Panc1 (cell line): ENCODE measurements around the gene QKI. TPM values are rescaled to one million over a fixed set of nuclear protein-coding genes. Genes with fewer than 3 reads are reported as not detected.

Experiments used
- ATAC-seq: fragments of 200-7000 bp; cut with Tn5 transposase; 2 replicates; pipeline ENCODE4 v1.9.1; 2020; ENCODE audit warnings: mild to moderate bottlenecking, moderate library complexity
- BruUV-seq: library from RNA; stranded (reverse); fragments of 400-500 nt; replicated peaks from 2 replicates; lab custom pipeline; 2021; lab: Mats Ljungman, UMichigan
- CTCF ChIA-PET: fragments of 300-600 bp; sonication (Branson Sonifier 250); formaldehyde crosslinking; loops from one replicate; lab custom pipeline; 2022; ENCODE audit warnings: antibody characterized with exemption; lab: Charles Lee
- POLR2A ChIA-PET: fragments of 300-600 bp; sonication (Branson Sonifier 250); formaldehyde crosslinking; loops from one replicate; lab custom pipeline; 2022; ENCODE audit warnings: antibody characterized with exemption; lab: Charles Lee
- DNase-seq: peaks from one replicate; pipeline ENCODE4 v3.0.0-alpha.2; 2010; ENCODE audit warnings: low read depth, low spot score
- H3K27ac ChIP-seq: 2 replicates; pipeline ENCODE4 v1.5.1; 2011; ENCODE audit warnings: mild to moderate bottlenecking, low read length, inconsistent platforms
- H3K27me3 ChIP-seq: fragments of 200-500 bp; sonication (Bioruptor generic); 2 replicates; pipeline ENCODE4 v1.6.0; 2014; ENCODE audit warnings: low read length, inconsistent platforms; ENCODE audit not compliant: control insufficient read depth, insufficient read depth
- H3K36me3 ChIP-seq: fragments of 200-500 bp; sonication (Bioruptor generic); 2 replicates; pipeline ENCODE4 v1.5.1; 2014; ENCODE audit warnings: inconsistent platforms, mild to moderate bottlenecking, low read length, moderate library complexity; ENCODE audit not compliant: control insufficient read depth, insufficient read depth
- H3K4me1 ChIP-seq: 2 replicates; pipeline ENCODE4 v1.5.1; 2011; ENCODE audit warnings: inconsistent platforms, mild to moderate bottlenecking, low read length, moderate library complexity; ENCODE audit not compliant: control insufficient read depth, insufficient read depth
- H3K4me3 ChIP-seq, 2 experiments: 2 replicates each; pipeline ENCODE4 v1.5.1; 2011 to 2012; ENCODE audit warnings: low read depth in 2 of 2, low read length in 2 of 2, mild to moderate bottlenecking in 2 of 2, inconsistent platforms in 1 of 2, moderate library complexity in 1 of 2
- H3K9me3 ChIP-seq: fragments of 200-500 bp; sonication (Bioruptor generic); 2 replicates; pipeline ENCODE4 v1.5.1; 2014; ENCODE audit warnings: low read depth, mild to moderate bottlenecking, inconsistent platforms, low read length, moderate library complexity; ENCODE audit not compliant: control insufficient read depth, insufficient read depth
- CTCF ChIP-seq: fragments of 450-650 bp; IDR thresholded peaks from 2 replicates; pipeline ENCODE4 v1.5.1; 2017; ENCODE audit warnings: mild to moderate bottlenecking
- POLR2AphosphoS5 ChIP-seq: IDR thresholded peaks from 2 replicates; pipeline ENCODE4 v1.6.1; 2012; ENCODE audit warnings: mild to moderate bottlenecking, low read depth, low read length, moderate library complexity
- SIN3A ChIP-seq: IDR thresholded peaks from 2 replicates; pipeline ENCODE4 v1.6.1; 2012; ENCODE audit warnings: low read depth, mild to moderate bottlenecking, low read length, moderate library complexity, borderline replicate concordance; ENCODE audit not compliant: insufficient read depth
- TCF7L2 ChIP-seq: IDR thresholded peaks from 2 replicates; pipeline ENCODE4 v1.6.1; 2011; ENCODE audit warnings: mild to moderate bottlenecking, low read depth, low read length, inconsistent platforms
- in situ Hi-C: cut with HindIII; loops from 2 replicates; pipeline ENCODE4 v1.10.0; 2016; ENCODE audit warnings: low sequenced_read_pairs, low pct_unique_long_range_greater_than_20kb
- intact Hi-C: fragments of 100-400 bp; cut with micrococcal nuclease; formaldehyde crosslinking; loops from one replicate; pipeline ENCODE4 v1.10.0; 2022; ENCODE audit not compliant: unreplicated experiment
- total RNA-seq: library from RNA; stranded (reverse); gene quantifications from one replicate; pipeline ENCODE4 v1.2.1, GENCODE V29; 2021; ENCODE audit not compliant: unreplicated experiment
- TF ChIP-seq, protein P1 (sequence below), 2 experiments: IDR thresholded peaks; 2 replicates each; pipeline ENCODE4 v1.6.1; 2011 to 2012; ENCODE audit warnings: low read depth in 2 of 2, control low read depth in 1 of 2, low read length in 1 of 2, mild to moderate bottlenecking in 1 of 2, moderate library complexity in 1 of 2; ENCODE audit not compliant: insufficient read depth in 1 of 2

The QKI gene
- total RNA-seq, 1 experiment from 2014 or later: 176 TPM

DNA sequence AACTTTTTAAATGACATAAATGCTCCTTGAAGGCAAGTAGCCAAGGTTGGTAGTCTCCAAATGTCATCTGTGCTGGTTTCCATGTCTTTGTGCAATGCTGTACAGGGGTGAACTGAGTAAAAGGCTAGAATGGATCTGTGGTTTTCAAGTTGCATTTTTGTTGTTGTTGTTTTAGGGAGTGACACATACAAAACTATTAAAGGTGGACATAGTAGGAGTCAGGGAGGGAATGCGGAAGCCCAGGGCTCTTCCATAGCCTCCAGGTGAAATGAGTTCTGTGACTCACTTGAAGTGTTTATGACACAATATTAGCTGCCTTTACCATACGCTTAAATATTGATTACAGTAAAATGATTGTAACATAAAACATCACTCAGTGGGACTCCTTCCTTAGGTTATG lies 22.5 kb upstream of the QKI start:
- in situ Hi-C loops: no loop called here
- ATAC-seq (peak; percentile 95), DNase-seq (no peak)
- Histone ChIP-seq H3K9me3 (no peaks in the 10 kb centered on the region), H3K4me3 (0 out of 4 replicates have a peak overlapping the region, but pooled peaks of 1 of the 2 experiments have one; percentile 9), H3K27ac (peak overlapping the region; percentile 61), H3K36me3 (no peaks in the 10 kb centered on the region), H3K27me3 (no peaks in the 10 kb centered on the region), H3K4me1 (peaks cover 24% of the 10 kb centered on the region)
- intact Hi-C loops: no loop called here
- no TSS peak for BruUV-seq
- POLR2A ChIA-PET: interaction anchor here (0.6 to 0.7 kb wide), 2 partner anchors 71 to 529 kb away, joined by 3 to 9 read pairs; no protein-coding TSS in a partner anchor
- CTCF ChIA-PET: no interaction called here
- 0 out of 2 replicates have a peak, but pooled peaks have one; percentile 39 for TF ChIP-seq POLR2AphosphoS5
- no peak for TF ChIP-seq CTCF
- peak; percentile 52; the same call in 1 of the 2 replicates for TF ChIP-seq TCF7L2

GRCh38 chr6:163392533-163392932 lies 22.0 kb upstream of the QKI start:
- Histone ChIP-seq H3K27ac (peak overlapping the region; percentile 61), H3K9me3 (no peaks in the 10 kb centered on the region), H3K27me3 (no peaks in the 10 kb centered on the region), H3K4me1 (peaks cover 24% of the 10 kb centered on the region), H3K4me3 (peak overlapping the region in 1 of 2 experiments; percentile 7; a peak in 1 of 4 replicates), H3K36me3 (no peaks in the 10 kb centered on the region)
- no TSS peak for BruUV-seq
- DNase-seq: no peak
- in situ Hi-C loops: no loop called here
- POLR2A ChIA-PET: interaction anchor here (0.6 kb wide), 1 partner anchor 529 kb away, joined by 9 read pairs; no protein-coding TSS in a partner anchor
- intact Hi-C loops: no loop called here
- ATAC-seq: peak; percentile 54
- CTCF ChIA-PET: no interaction called here
- TF ChIP-seq SIN3A (no peak), TCF7L2 (0 out of 2 replicates have a peak, but pooled peaks have one; percentile 2)

GRCh38 chr6:163393923-163394322 lies 20.6 kb upstream of the QKI start:
- ATAC-seq: no peak
- Histone ChIP-seq H3K9me3 (no peaks in the 10 kb centered on the region), H3K4me3 (no peak overlapping the region), H3K36me3 (no peaks in the 10 kb centered on the region), H3K27me3 (no peaks in the 10 kb centered on the region), H3K4me1 (peaks cover 24% of the 10 kb centered on the region), H3K27ac (no peak overlapping the region; the same call in 1 of the 2 replicates)
- no TSS peak for BruUV-seq
- no peak for DNase-seq
- in situ Hi-C loops (no loop called here), intact Hi-C loops (no loop called here)
- ChIA-PET POLR2A (interaction anchor here (0.5 kb wide), 1 partner anchor 82 kb away, joined by 3 read pairs; no protein-coding TSS in a partner anchor), CTCF (no interaction called here)
- TF ChIP-seq SIN3A (no peak), TCF7L2 (no peak), POLR2AphosphoS5 (no peak), CTCF (no peak)
- TF ChIP-seq, protein P1, sequence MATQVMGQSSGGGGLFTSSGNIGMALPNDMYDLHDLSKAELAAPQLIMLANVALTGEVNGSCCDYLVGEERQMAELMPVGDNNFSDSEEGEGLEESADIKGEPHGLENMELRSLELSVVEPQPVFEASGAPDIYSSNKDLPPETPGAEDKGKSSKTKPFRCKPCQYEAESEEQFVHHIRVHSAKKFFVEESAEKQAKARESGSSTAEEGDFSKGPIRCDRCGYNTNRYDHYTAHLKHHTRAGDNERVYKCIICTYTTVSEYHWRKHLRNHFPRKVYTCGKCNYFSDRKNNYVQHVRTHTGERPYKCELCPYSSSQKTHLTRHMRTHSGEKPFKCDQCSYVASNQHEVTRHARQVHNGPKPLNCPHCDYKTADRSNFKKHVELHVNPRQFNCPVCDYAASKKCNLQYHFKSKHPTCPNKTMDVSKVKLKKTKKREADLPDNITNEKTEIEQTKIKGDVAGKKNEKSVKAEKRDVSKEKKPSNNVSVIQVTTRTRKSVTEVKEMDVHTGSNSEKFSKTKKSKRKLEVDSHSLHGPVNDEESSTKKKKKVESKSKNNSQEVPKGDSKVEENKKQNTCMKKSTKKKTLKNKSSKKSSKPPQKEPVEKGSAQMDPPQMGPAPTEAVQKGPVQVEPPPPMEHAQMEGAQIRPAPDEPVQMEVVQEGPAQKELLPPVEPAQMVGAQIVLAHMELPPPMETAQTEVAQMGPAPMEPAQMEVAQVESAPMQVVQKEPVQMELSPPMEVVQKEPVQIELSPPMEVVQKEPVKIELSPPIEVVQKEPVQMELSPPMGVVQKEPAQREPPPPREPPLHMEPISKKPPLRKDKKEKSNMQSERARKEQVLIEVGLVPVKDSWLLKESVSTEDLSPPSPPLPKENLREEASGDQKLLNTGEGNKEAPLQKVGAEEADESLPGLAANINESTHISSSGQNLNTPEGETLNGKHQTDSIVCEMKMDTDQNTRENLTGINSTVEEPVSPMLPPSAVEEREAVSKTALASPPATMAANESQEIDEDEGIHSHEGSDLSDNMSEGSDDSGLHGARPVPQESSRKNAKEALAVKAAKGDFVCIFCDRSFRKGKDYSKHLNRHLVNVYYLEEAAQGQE (IDR thresholded peaks at IDR 0.05; ENCODE audit: insufficient read depth in 1 of 2, low read depth in 2 of 2, low read length in 1 of 2): no peak
